ENCODE measurements around the gene DEFB124.
"Not testable (repeated sequence)": the region's sequence is repeated elsewhere in the genome, so short reads cannot be mapped to it uniquely, and the experiment has no call there.

DEFB124 gene

GRCh38 chr20:31474758-31475427 is at the start of gene DEFB124, which contains the start of gene REM1:
DEFB124 (minus strand) TSS chr20:31475127; CDS start chr20:31473013, 2,114 bp downstream.
REM1 (plus strand) TSS chr20:31475288; CDS start chr20:31476446, 1,158 bp downstream.
- DNase-seq (ENCODE audit: low spot score) = no peak

- no peak for DNase-seq (ENCODE audit: low spot score)
Measured at GRCh38 chr20:31523361-31524283, 48.7 kb upstream of the DEFB124 start.

- DNase-seq (ENCODE audit: low spot score) = no peak
Measured at GRCh38 chr20:31522731-31523130, 47.8 kb upstream of the DEFB124 start.

GRCh38 chr20:31521267-31521666 is 46.3 kb upstream of the DEFB124 start:
- not testable (repeated sequence) for DNase-seq (ENCODE audit: low spot score)

- peak; percentile 40 for DNase-seq (ENCODE audit: low spot score)
Measured at GRCh38 chr20:31517373-31517772, 42.4 kb upstream of the DEFB124 start.

GRCh38 chr20:31516651-31517050 is 41.7 kb upstream of the DEFB124 start:
- DNase-seq (ENCODE audit: low spot score) = no peak

GRCh38 chr20:31516166-31516565 is 41.2 kb upstream of the DEFB124 start:
- DNase-seq (ENCODE audit: low spot score) = no peak

GRCh38 chr20:31515775-31516107 is 40.8 kb upstream of the DEFB124 start:
- no peak for DNase-seq (ENCODE audit: low spot score)

- DNase-seq (ENCODE audit: low spot score) = no peak
Measured at GRCh38 chr20:31515072-31515774, 40.3 kb upstream of the DEFB124 start.

- peak; percentile 95 for DNase-seq (ENCODE audit: low spot score)
Measured at GRCh38 chr20:31514154-31515071, 39.5 kb upstream of the DEFB124 start, which contains the start of gene HM13. HM13 (plus strand) TSS chr20:31514442; CDS start chr20:31514552, 110 bp downstream.

- DNase-seq (ENCODE audit: low spot score) = no peak
Measured at GRCh38 chr20:31508517-31509244, 33.8 kb upstream of the DEFB124 start.

- no peak for DNase-seq (ENCODE audit: low spot score)
Measured at GRCh38 chr20:31505903-31506302, 31.0 kb upstream of the DEFB124 start.

- DNase-seq (ENCODE audit: low spot score) = peak; percentile 80
Measured at GRCh38 chr20:31502884-31503673, 28.2 kb upstream of the DEFB124 start.

GRCh38 chr20:31500527-31500926 is 25.6 kb upstream of the DEFB124 start:
- no peak for DNase-seq (ENCODE audit: low spot score)

GRCh38 chr20:31497838-31498540 is 23.1 kb upstream of the DEFB124 start:
- no peak for DNase-seq (ENCODE audit: low spot score)

GRCh38 chr20:31496761-31497295 is 21.9 kb upstream of the DEFB124 start:
- no peak for DNase-seq (ENCODE audit: low spot score)

- peak; percentile 73 for DNase-seq (ENCODE audit: low spot score)
Measured at GRCh38 chr20:31494131-31494530, 19.2 kb upstream of the DEFB124 start.

- no peak for DNase-seq (ENCODE audit: low spot score)
Measured at GRCh38 chr20:31490752-31491151, 15.8 kb upstream of the DEFB124 start.

GRCh38 chr20:31489152-31489551 is 14.2 kb upstream of the DEFB124 start:
- DNase-seq (ENCODE audit: low spot score) = no peak
